Stimulated activated CD4-positive, alpha-beta T cell treated with anti-CD3 and anti-CD28 coated beads, TNF-alpha, amount 100 ng/mL, for 48 hours (primary cell): ENCODE data around the gene ARHGAP28.

Experiments
- DNase-seq, 3 donors: peaks; one replicate each; pipeline ENCODE4 v3.0.0-alpha.2; 2020; ENCODE audit warnings: low read depth in 3 of 3

The ARHGAP28 gene

GRCh38 chr18:6960656-6961055, 231.1 kb downstream of the ARHGAP28 start:
- DNase-seq, result no peak

GRCh38 chr18:6961331-6961730, 231.8 kb downstream of the ARHGAP28 start:
- DNase-seq, result no peak

- no peak for DNase-seq
Measured at GRCh38 chr18:6962571-6963451, 233.3 kb downstream of the ARHGAP28 start.

- DNase-seq, result no peak
Measured at GRCh38 chr18:6963452-6964097, 234.1 kb downstream of the ARHGAP28 start.
